Activated CD4-positive, alpha-beta T cell treated with anti-CD3 and anti-CD28 coated beads for 36 hours (primary cell): Measurements from ENCODE around the gene LYRM9. TPM values are rescaled to one million over a fixed set of nuclear protein-coding genes. Genes with fewer than 3 reads are reported as not detected.
"Not testable (repeated sequence)": the region's sequence is repeated elsewhere in the genome, so short reads cannot be mapped to it uniquely, and the experiment has no call there.

Source experiments
- ATAC-seq: fragments of 200-7000 bp; cut with Tn5 transposase; one replicate; pipeline ENCODE4 v1.10.0; 2021; ENCODE audit warnings: mild to moderate bottlenecking, moderate library complexity
- CTCF ChIA-PET: fragments of 350-600 bp; sonication (Branson Sonifier 250); formaldehyde crosslinking; loops from one replicate; lab custom pipeline; 2021; ENCODE audit warnings: antibody characterized with exemption; lab: Charles Lee
- POLR2A ChIA-PET: fragments of 350-600 bp; sonication (Branson Sonifier 250); formaldehyde crosslinking; loops from one replicate; lab custom pipeline; 2021; ENCODE audit warnings: antibody characterized with exemption, inconsistent platforms; lab: Charles Lee
- DNase-seq: peaks from one replicate; pipeline ENCODE4 v3.0.0-alpha.2; 2020
- H3K27ac Mint-ChIP-seq: one replicate; pipeline ENCODE4 v1.8.0; 2021; ENCODE audit warnings: mixed read lengths
- H3K27me3 Mint-ChIP-seq: one replicate; pipeline ENCODE4 v1.8.0; 2021; ENCODE audit warnings: mixed read lengths
- H3K36me3 Mint-ChIP-seq: one replicate; pipeline ENCODE4 v1.8.0; 2021; ENCODE audit warnings: low read depth, mixed read lengths
- H3K4me1 Mint-ChIP-seq: one replicate; pipeline ENCODE4 v1.8.0; 2021; ENCODE audit warnings: mixed read lengths
- H3K4me3 Mint-ChIP-seq: one replicate; pipeline ENCODE4 v1.8.0; 2021; ENCODE audit warnings: mild to moderate bottlenecking, moderate library complexity, mixed read lengths
- H3K9me3 Mint-ChIP-seq: one replicate; pipeline ENCODE4 v1.8.0; 2021; ENCODE audit warnings: low read depth, mixed read lengths
- intact Hi-C, 2 experiments: fragments of 100-400 bp; cut with DNase I in 1 of 2; cut with micrococcal nuclease in 1 of 2; formaldehyde crosslinking; loops; one replicate each; pipeline versions ENCODE4 v1.14.2 to v1.15.1; 2022 to 2024; cut with DNase I, micrococcal nuclease
- total RNA-seq, 2 experiments: library from RNA; stranded (reverse); gene quantifications; one replicate each; pipeline ENCODE4 v1.2.3, GENCODE V29; 2021

The LYRM9 gene
- total RNA-seq, 2 experiments from 2014 or later = 5.9 to 6.3 TPM

DNA sequence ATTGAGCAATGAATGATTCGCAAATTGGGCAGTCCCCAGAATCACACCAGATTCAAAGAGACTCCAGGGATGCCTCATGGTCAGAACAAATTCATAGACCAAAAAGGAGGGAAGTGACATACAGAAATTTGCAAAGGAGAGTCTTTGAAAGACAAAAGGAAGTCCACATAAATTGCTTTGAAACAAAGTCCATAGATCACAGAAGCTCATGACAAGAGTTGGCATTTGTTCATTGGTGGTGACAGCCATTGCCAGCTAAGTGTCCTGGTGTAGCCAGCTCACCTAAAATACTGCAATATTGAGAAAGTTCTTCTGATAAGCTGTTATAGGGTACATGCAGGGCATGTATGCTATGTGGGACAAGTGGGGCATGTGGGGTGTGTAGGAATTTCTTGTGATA lies 55.4 kb downstream of the LYRM9 start:
- H3K9me3 Mint-ChIP-seq, H3K36me3 Mint-ChIP-seq, DNase-seq, H3K4me1 Mint-ChIP-seq, H3K27me3 Mint-ChIP-seq, intact Hi-C loops, ATAC-seq, POLR2A ChIA-PET, H3K27ac Mint-ChIP-seq, H3K4me3 Mint-ChIP-seq: not testable (repeated sequence)
- CTCF ChIA-PET = interaction anchor here (1.1 to 1.5 kb wide), 2 partner anchors 9 to 32 kb away, joined by 3 to 5 read pairs; no protein-coding TSS in a partner anchor

DNA sequence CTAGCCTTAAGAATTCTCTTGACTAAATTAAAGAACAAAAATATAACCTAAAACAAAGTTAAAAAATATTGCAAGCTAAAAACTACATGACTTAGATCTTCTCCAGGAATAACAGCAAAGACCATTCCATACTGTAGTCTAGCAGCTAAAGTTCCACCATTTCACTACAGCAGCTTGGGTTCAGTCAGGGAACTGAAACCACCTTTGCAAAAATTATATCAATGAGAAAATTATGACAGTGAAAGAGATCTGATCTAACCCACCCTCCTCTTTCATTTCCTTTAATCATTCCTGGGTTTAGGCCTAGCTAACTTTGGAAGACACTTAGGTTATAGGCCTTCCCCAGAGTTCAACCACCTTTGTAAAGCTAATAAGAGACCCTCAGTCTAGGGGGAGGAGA lies 56.5 kb downstream of the LYRM9 start:
- Mint-ChIP-seq H3K4me1 (no peaks in the 10 kb centered on the region), H3K4me3 (no peak overlapping the region), H3K36me3 (no peaks in the 10 kb centered on the region), H3K27me3 (no peaks in the 10 kb centered on the region), H3K27ac (no peak overlapping the region), H3K9me3 (peaks cover 7% of the 10 kb centered on the region)
- ChIA-PET POLR2A (no interaction called here), CTCF (interaction anchor here (0.6 to 1.5 kb wide), 3 partner anchors 31 to 582 kb away, joined by 3 to 5 read pairs (median 3); no protein-coding TSS in a partner anchor)
- ATAC-seq (no peak), DNase-seq (no peak)
- intact Hi-C loops = no loop called here

DNA sequence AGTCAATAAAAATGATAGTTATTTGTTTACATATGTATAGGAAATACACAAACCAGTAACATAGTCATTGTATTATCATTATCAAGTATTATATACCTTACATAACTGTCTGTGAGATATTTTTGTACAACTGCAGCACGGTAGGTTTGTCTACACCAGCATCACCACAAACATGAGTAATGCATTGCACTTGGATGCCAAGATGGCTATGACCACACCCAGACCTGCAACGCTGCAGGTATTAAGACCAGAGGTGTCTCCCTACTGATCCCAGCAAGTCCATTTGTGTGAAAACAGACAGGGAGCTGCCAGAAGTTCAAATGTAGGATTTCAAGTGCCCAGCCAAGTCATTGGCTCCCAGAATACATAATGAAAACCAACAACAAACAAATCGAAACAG lies 58.6 kb downstream of the LYRM9 start:
- Mint-ChIP-seq H3K4me1 (no peaks in the 10 kb centered on the region), H3K36me3 (no peaks in the 10 kb centered on the region), H3K4me3 (no peak overlapping the region), H3K9me3 (peaks cover 7% of the 10 kb centered on the region), H3K27me3 (no peaks in the 10 kb centered on the region), H3K27ac (no peak overlapping the region)
- intact Hi-C loops = no loop called here
- ATAC-seq (no peak), DNase-seq (no peak)
- ChIA-PET POLR2A (no interaction called here), CTCF (interaction anchor here (1.3 kb wide), 1 partner anchor 27 kb away, joined by 3 read pairs; no protein-coding TSS in a partner anchor)

DNA sequence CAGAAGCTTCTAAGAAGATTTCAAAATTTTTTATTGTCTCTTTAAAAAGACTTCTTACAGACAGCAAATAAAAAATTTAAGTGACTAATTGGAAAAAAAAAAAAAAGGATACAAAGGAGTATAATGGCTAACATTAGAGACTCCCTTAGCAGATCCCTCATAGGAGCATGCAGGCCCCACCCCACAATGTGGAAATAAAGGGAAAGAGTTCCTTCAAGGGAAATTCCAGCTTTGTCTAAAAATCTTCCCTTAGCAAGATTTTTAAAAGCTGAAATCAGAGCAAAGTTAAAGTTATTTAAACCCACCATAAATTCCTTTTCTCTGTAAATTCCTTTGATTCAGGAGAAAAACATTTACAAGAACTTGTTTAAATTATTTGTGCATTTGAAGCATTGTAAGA lies 60.3 kb downstream of the LYRM9 start:
- DNase-seq (no peak), ATAC-seq (no peak)
- CTCF ChIA-PET = interaction anchor here (1.2 kb wide), 1 partner anchor 61 kb away, joined by 4 read pairs; no protein-coding TSS in a partner anchor
- Mint-ChIP-seq H3K27me3 (no peaks in the 10 kb centered on the region), H3K4me1 (no peaks in the 10 kb centered on the region), H3K27ac (no peak overlapping the region), H3K9me3 (peaks cover 7% of the 10 kb centered on the region), H3K36me3 (no peaks in the 10 kb centered on the region), H3K4me3 (no peak overlapping the region)
- POLR2A ChIA-PET = no interaction called here
- intact Hi-C loops = no loop called here

DNA sequence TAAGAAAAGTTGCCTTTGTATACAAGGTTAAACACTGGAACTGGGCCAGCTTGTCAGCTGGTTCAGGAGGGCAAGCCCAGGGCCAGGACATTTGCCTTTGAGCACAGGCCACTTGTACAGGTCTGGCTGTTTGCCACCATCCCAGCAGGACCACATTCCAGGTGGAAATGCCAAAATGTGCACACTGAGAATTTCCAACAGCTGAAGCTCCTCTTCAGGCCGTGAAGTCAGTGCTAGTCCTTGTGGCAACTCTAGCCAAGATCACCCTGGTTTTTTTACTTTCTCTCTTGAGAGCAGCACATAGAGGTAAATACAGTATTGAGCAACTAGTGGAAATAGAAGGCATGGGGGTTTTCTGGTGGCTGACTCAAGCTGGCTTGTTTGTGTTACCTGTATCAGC lies 63.3 kb downstream of the LYRM9 start:
- intact Hi-C loops, H3K27me3 Mint-ChIP-seq, H3K27ac Mint-ChIP-seq, H3K4me3 Mint-ChIP-seq, DNase-seq, H3K36me3 Mint-ChIP-seq, H3K4me1 Mint-ChIP-seq, CTCF ChIA-PET, H3K9me3 Mint-ChIP-seq, POLR2A ChIA-PET: not testable (repeated sequence)
- ATAC-seq = peak; percentile 47

DNA sequence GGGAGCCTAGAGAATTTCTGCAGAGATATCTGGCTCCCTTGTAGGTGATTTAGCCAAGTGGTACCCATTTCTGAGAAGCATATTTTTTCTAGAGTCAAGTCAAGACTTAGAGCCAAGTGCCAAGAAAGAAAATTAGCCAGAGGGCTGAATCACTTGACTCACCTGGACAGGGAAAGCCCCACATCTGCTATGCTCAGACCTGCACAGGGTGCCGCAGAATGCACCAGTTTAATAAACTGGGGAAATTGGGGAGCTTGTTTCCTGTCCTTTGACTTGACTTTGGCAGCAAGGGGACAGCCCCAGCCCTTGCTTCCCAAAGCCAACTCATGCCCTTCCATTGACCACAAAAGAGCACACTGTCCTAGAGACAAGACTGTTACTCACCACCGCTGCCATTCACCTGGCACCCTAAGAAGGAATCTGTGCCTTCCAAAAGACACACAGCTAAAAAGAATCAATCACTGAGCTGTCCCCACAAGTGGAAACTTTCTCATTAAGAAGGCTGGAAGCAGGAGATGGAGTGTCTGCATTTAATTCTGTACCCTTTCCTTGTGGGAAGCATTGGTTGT lies 63.9 kb downstream of the LYRM9 start:
- ATAC-seq = peak; percentile 87
- CTCF ChIA-PET = interaction anchor here (1.0 kb wide), 1 partner anchor 8 kb away, joined by 3 read pairs; no protein-coding TSS in a partner anchor

More for the DNA sequence above, 63.9 kb downstream of the LYRM9 start:
- POLR2A ChIA-PET, DNase-seq, intact Hi-C loops, H3K27ac Mint-ChIP-seq, H3K27me3 Mint-ChIP-seq, H3K9me3 Mint-ChIP-seq, H3K4me3 Mint-ChIP-seq, H3K4me1 Mint-ChIP-seq, H3K36me3 Mint-ChIP-seq: not testable (repeated sequence)

Other genes with a start within 250 kb of the LYRM9 start
- under 1 TPM; 0.07 to 0.09 TPM for gene NOS2, start 92.8 kb downstream of the LYRM9 start, total RNA-seq
- gene NLK, start 149.3 kb upstream of the LYRM9 start, total RNA-seq = 1 to 10 TPM; 7.1 to 8.8 TPM